Common myeloid progenitor, CD34-positive (primary cell): Measurements from ENCODE around the gene VPS13D.
A peak's percentile ranks its signal among the peaks of the same experiment; 100 is the strongest.
"Not testable (repeated sequence)": the region's sequence is repeated elsewhere in the genome, so short reads cannot be mapped to it uniquely, and the experiment has no call there.

ENCODE experiments used
- CTCF ChIA-PET: fragments of 350-600 bp; sonication (Branson Sonifier 250); formaldehyde crosslinking; loops from one replicate; lab custom pipeline; 2021; ENCODE audit warnings: antibody characterized with exemption; lab: Charles Lee
- POLR2A ChIA-PET: fragments of 350-600 bp; sonication (Branson Sonifier 250); formaldehyde crosslinking; loops from one replicate; lab custom pipeline; 2021; ENCODE audit warnings: antibody characterized with exemption; lab: Charles Lee
- DNase-seq, 3 donors: peaks; one replicate each; pipeline versions ENCODE4 v3.0.0 to v3.0.0-alpha.2; 2013
- H3K27ac ChIP-seq, 2 experiments: 1 replicate in 1 of 2; 2 replicates in 1 of 2; pipeline ENCODE4 v1.7.0; 2013; ENCODE audit warnings: inconsistent platforms in 2 of 2, low read length in 2 of 2, mild to moderate bottlenecking in 2 of 2, low read depth in 1 of 2, moderate library complexity in 1 of 2; ENCODE audit not compliant: severe bottlenecking in 2 of 2, insufficient read depth in 1 of 2, poor library complexity in 1 of 2
- H3K27me3 ChIP-seq, 5 experiments: replicated peaks in 2 of 5; 1 replicate in 3 of 5; 2 replicates in 2 of 5; pipeline versions ENCODE4 v1.6.1 to v1.7.0; 2013; ENCODE audit warnings: low read length in 4 of 5, mild to moderate bottlenecking in 2 of 5, moderate library complexity in 2 of 5, inconsistent platforms in 1 of 5; ENCODE audit not compliant: insufficient read depth in 5 of 5, control insufficient read depth in 4 of 5
- H3K36me3 ChIP-seq, 4 experiments: 1 replicate in 2 of 4; 2 replicates in 2 of 4; pipeline versions ENCODE4 v1.6.1 to v1.7.0; 2013; ENCODE audit warnings: low read length in 3 of 4, control low read depth in 1 of 4, mild to moderate bottlenecking in 1 of 4; ENCODE audit not compliant: control insufficient read depth in 4 of 4, insufficient read depth in 4 of 4
- H3K4me1 ChIP-seq, 4 experiments: 1 replicate in 3 of 4; 2 replicates in 1 of 4; pipeline versions ENCODE4 v1.6.1 to v1.7.1; 2013; ENCODE audit warnings: low read length in 3 of 4, mild to moderate bottlenecking in 3 of 4, control low read depth in 1 of 4, inconsistent platforms in 1 of 4, moderate library complexity in 1 of 4; ENCODE audit not compliant: control insufficient read depth in 4 of 4, insufficient read depth in 4 of 4; ENCODE audit errors: control extremely low read depth in 1 of 4
- H3K4me3 ChIP-seq, 7 experiments: 1 replicate in 4 of 7; 2 replicates in 3 of 7; pipeline versions ENCODE4 v1.5.1 to v1.7.0; 2013; ENCODE audit warnings: mild to moderate bottlenecking in 7 of 7, low read length in 6 of 7, moderate library complexity in 6 of 7, inconsistent platforms in 2 of 7, low read depth in 2 of 7, control low read depth in 1 of 7; ENCODE audit not compliant: insufficient read depth in 4 of 7, control insufficient read depth in 1 of 7; ENCODE audit errors: extremely low read depth in 1 of 7
- H3K9me3 ChIP-seq, 5 experiments: 1 replicate in 4 of 5; 2 replicates in 1 of 5; pipeline versions ENCODE4 v1.6.1 to v1.7.1; 2013; ENCODE audit warnings: low read length in 4 of 5, mild to moderate bottlenecking in 2 of 5, inconsistent platforms in 1 of 5, low read depth in 1 of 5, moderate library complexity in 1 of 5; ENCODE audit not compliant: control insufficient read depth in 4 of 5, insufficient read depth in 2 of 5; ENCODE audit errors: control extremely low read depth in 1 of 5
- WGBS: methylation state at CpG from one replicate; pipeline ENCODE4 v1.1.5; 2013; ENCODE audit not compliant: insufficient coverage; 5-methylcytosine and 5-hydroxymethylcytosine counted together

The VPS13D gene

DNA sequence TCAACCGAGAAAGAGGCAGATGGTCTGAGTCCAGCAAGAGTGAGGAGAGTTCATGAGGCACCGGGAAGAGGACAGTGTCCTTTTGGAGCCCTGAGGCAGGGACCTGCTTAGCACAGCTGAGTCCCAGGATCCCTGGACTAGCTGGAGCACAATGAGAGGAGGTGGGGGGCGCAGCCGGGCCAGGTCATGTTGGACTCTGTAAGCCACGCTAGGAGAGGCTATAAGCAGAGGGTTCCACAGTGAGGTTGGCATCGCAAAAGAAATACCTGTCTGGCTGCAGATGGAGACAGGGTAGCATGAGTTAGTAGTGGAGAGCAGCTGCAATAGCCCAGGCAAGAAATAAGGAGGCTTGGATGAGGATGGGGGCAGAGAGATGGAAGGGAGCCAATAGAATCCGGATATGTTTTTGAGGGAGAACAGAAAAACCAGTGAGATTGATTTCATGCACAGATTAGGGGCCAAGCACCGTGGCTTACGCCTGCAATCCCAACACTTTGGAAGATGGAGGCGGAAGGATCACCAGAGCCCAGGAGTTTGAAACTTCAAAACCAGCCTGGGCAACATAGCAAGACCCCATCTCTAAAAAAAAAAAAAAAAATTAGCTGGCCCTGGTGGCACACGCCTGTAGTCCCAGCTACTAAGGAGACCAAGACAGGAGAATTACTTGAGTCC lies 290.0 kb downstream of the VPS13D start:
- ChIA-PET CTCF (no interaction called here), POLR2A (interaction anchor here (0.6 to 0.7 kb wide), 2 partner anchors 49 to 64 kb away, joined by 3 read pairs; no protein-coding TSS in a partner anchor)
- DNase-seq: no peak
- WGBS: 89% methylated on average over 10 of the region's 11 CpGs
- Histone ChIP-seq H3K27ac (no peak overlapping the region), H3K36me3 (no peaks in the 10 kb centered on the region), H3K9me3 (no peaks in the 10 kb centered on the region), H3K27me3 (no peaks in the 10 kb centered on the region), H3K4me1 (no peaks in the 10 kb centered on the region), H3K4me3 (no peak overlapping the region)

DNA sequence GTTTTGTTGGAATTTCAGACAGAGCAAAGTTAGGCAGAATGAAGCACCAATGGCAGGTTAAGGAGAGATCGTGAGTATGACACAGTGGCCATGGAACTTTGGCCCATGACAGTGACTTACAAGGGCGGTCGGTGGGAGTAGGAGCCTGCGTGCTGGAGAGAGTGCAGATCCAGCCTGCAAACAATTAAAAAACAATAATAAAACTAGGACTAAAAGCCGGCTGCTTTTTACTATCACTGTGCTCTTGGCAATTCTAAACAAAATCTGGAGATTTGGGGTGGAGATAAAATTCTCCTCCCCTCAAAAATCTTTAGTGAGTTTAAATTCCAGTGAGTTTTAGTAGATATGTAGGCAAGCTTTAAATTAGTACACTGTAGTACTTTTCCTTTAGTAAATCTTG lies 291.3 kb downstream of the VPS13D start:
- Histone ChIP-seq H3K4me1 (peaks cover 0 to 3% (median 0%) of the 10 kb centered on the region in 4 experiments), H3K36me3 (no peaks in the 10 kb centered on the region), H3K27me3 (no peaks in the 10 kb centered on the region), H3K9me3 (no peaks in the 10 kb centered on the region), H3K4me3 (no peak overlapping the region), H3K27ac (no peak overlapping the region)
- DNase-seq: no peak
- POLR2A ChIA-PET: no interaction called here
- CTCF ChIA-PET: no interaction called here
- 100% methylated on average over 4 of the region's 5 CpGs for WGBS

DNA sequence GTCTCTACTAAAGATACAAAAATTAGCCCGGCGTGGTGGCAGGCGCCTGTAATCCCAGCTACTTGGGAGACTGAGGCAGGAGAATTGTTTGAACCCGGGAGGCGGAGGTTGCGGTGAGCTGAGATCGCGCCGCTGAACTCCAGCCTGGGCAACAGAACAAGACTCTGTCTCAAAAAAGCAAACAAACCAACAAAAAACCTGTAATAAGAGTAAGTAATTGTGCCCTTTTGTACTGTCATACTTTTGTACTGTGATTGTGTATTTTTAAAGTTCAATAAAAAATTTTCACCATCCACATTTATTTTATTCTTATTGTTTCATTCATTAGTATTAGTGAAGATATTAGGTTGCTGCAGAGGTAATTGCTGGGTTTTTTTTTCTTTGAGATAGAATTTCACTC lies 292.9 kb downstream of the VPS13D start:
- H3K36me3 ChIP-seq, H3K4me1 ChIP-seq, CTCF ChIA-PET, H3K4me3 ChIP-seq, H3K9me3 ChIP-seq, POLR2A ChIA-PET, H3K27me3 ChIP-seq, H3K27ac ChIP-seq, DNase-seq: not testable (repeated sequence)
- WGBS: no CpG with 5 or more reads among the region's 9 CpGs

DNA sequence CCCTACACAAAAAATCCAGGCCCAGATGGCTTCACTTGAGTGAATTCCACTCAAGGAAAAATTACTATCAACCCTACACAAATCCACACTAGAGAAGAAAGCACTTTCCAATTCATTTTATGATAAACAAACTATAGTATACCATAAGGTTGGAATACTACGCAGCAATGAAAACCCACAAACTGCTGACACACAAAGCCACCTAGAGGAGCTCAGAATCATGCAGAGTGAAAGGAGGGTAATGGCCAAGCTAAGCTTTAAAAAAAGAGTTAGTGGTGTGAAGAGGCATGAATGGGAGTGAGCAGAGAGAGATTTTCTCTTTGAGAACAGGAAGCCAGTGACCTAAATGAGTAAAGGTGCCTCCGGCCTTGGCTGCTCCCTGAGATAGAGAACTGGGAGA lies 294.4 kb downstream of the VPS13D start:
- ChIA-PET POLR2A (no interaction called here), CTCF (no interaction called here)
- no peaks in the 10 kb centered on the region for H3K36me3 ChIP-seq
- no peaks in the 10 kb centered on the region for H3K9me3 ChIP-seq
- H3K27me3 ChIP-seq: no peaks in the 10 kb centered on the region
- no peak overlapping the region for H3K27ac ChIP-seq
- H3K4me1 ChIP-seq: peaks cover 0 to 3% (median 0%) of the 10 kb centered on the region in 4 experiments
- H3K4me3 ChIP-seq: no peak overlapping the region
- DNase-seq: no peak
- WGBS: 100% methylated on average over 1 of the region's 2 CpGs

DNA sequence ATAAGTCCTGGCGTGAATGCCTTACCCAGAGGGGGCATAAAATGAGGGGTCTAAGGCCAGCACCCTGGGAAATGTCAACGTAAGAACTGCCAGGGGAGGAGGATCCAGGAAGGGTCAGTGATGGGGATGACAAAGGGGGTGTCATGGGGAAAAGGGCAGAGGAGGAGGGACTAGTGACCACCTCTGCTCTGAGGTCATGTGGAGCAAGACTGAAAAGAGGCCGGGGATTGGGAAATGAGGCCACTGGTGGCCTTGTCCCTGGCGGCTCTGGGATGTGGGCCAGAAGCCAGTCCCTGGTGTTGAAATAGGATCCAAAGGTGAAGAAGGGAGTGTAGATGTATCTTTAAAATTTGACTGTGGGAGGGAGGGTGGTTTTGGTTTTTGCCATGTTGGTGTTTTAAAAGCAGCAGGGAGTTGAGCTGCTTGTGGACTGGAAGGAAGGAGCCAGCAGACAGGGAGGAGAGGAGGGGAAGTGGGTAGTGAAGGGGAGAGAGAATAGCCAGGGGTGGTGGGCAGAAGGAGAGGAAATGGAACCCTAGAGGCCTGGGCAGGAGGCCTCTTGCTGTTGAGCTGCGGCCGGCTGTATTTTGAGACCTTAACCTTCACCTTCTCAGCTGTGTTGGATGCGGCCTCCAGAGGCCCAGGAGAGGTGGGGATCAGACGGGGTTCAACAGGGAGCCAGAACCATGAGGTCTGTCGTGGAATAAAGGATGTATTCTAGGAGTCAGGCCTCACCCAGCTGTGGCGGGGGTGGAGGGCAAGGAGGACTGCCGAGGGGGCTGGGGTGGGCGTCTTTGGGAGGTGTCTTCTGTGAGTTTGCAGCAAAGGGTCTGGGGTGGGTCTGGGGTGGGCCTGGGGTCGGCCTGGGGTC lies 295.7 kb downstream of the VPS13D start:
- ChIA-PET CTCF (no interaction called here), POLR2A (no interaction called here)
- H3K27me3 ChIP-seq: no peaks in the 10 kb centered on the region
- 93% methylated on average over 9 of the region's 13 CpGs for WGBS
- peaks cover 0 to 3% (median 0%) of the 10 kb centered on the region in 4 experiments for H3K4me1 ChIP-seq
- H3K4me3 ChIP-seq: no peak overlapping the region
- no peaks in the 10 kb centered on the region for H3K9me3 ChIP-seq
- DNase-seq: no peak
- peak overlapping the region in 1 of 2 experiments; percentile 34 for H3K27ac ChIP-seq
- H3K36me3 ChIP-seq: no peaks in the 10 kb centered on the region

DNA sequence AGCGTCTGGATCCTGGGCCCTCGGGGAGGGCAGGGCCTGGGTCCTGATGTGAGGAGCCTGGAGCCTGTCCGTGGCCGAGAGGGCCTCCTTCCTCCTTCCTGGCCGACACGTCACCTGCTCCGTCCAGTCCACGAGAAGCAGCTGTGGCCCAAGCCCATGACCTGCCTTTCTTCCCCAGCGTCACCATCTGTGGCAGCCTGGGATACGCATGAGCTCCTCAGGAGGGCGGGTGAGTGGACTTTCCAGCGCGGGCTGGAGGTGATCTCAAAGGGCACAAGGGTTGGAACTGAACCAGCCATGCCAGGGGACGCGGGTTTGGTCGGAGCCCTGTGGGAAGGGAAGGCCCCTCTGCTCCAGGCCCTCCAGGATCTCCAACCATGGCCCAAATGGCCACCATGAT lies 297.7 kb downstream of the VPS13D start:
- POLR2A ChIA-PET: no interaction called here
- no peak overlapping the region for H3K4me3 ChIP-seq
- CTCF ChIA-PET: no interaction called here
- 95% methylated on average over 10 of the region's 16 CpGs for WGBS
- peaks cover 0 to 3% (median 0%) of the 10 kb centered on the region in 4 experiments for H3K4me1 ChIP-seq
- no peaks in the 10 kb centered on the region for H3K36me3 ChIP-seq
- no peak for DNase-seq
- no peaks in the 10 kb centered on the region for H3K27me3 ChIP-seq
- H3K27ac ChIP-seq: no peak overlapping the region
- no peaks in the 10 kb centered on the region for H3K9me3 ChIP-seq
